Fibroblast of the conjunctiva (primary cell): Measurements from ENCODE around the gene CEMP1.
A peak's percentile ranks its signal among the peaks of the same experiment; 100 is the strongest.

ENCODE experiments used
- DNase-seq: peaks from one replicate; pipeline ENCODE4 v3.0.0-alpha.2; 2010; ENCODE audit warnings: low read depth

Gene CEMP1

GRCh38 chr16:2518823-2519710, 12.1 kb downstream of the CEMP1 start:
- DNase-seq, result no peak

- DNase-seq, result no peak
Measured at GRCh38 chr16:2517954-2518605, 13.1 kb downstream of the CEMP1 start.

GRCh38 chr16:2516391-2517240, 14.6 kb downstream of the CEMP1 start:
- DNase-seq, result no peak

- no peak for DNase-seq
Measured at GRCh38 chr16:2515180-2515851, 15.9 kb downstream of the CEMP1 start.

GRCh38 chr16:2514333-2515179, 16.7 kb downstream of the CEMP1 start:
- DNase-seq, result no peak

- DNase-seq, result peak; percentile 60
Measured at GRCh38 chr16:2513405-2514332, 17.5 kb downstream of the CEMP1 start, which contains the start of gene ATP6V0C. Gene ATP6V0C, plus strand, starts transcription at chr16:2513952. Its CDS starts 152 bp downstream, at chr16:2514104.

GRCh38 chr16:2512735-2513404, 18.3 kb downstream of the CEMP1 start:
- no peak for DNase-seq

- no peak for DNase-seq
Measured at GRCh38 chr16:2511996-2512734, 19.0 kb downstream of the CEMP1 start.

- no peak for DNase-seq
Measured at GRCh38 chr16:2511128-2511800, 19.9 kb downstream of the CEMP1 start.

- no peak for DNase-seq
Measured at GRCh38 chr16:2508722-2509400, 22.3 kb downstream of the CEMP1 start.

GRCh38 chr16:2507665-2508064, 23.5 kb downstream of the CEMP1 start:
- no peak for DNase-seq

GRCh38 chr16:2507052-2507659, 24.1 kb downstream of the CEMP1 start:
- no peak for DNase-seq

- DNase-seq, result no peak
Measured at GRCh38 chr16:2505695-2506094, 25.5 kb downstream of the CEMP1 start.

- DNase-seq, result no peak
Measured at GRCh38 chr16:2501946-2502895, 29.0 kb downstream of the CEMP1 start.

- DNase-seq, result peak; percentile 79
Measured at GRCh38 chr16:2500918-2501750, 30.1 kb downstream of the CEMP1 start.
